Colonic mucosa (tissue), 4 donors: ENCODE results near the gene RORB. TPM values are rescaled to one million over a fixed set of nuclear protein-coding genes. Genes with fewer than 3 reads are reported as not detected.

Experiments used
- DNase-seq: peaks from one replicate; pipeline ENCODE4 v3.0.0-alpha.2; 2020
- H3K27ac ChIP-seq: fragments of 200-600 bp; one replicate; pipeline ENCODE4 v1.8.0; 2021
- H3K27me3 ChIP-seq: fragments of 200-600 bp; one replicate; pipeline ENCODE4 v1.8.0; 2021
- H3K36me3 ChIP-seq: fragments of 200-600 bp; one replicate; pipeline ENCODE4 v1.8.0; 2021
- H3K4me1 ChIP-seq: fragments of 200-600 bp; one replicate; pipeline ENCODE4 v1.8.0; 2021; ENCODE audit warnings: mild to moderate bottlenecking
- H3K4me3 ChIP-seq: fragments of 200-600 bp; one replicate; pipeline ENCODE4 v1.8.0; 2021
- H3K9ac ChIP-seq, 2 donors: one replicate each; pipeline ENCODE4 v1.7.0; 2013; ENCODE audit warnings: control low read depth in 2 of 2, low read depth in 2 of 2, low read length in 2 of 2
- H3K9me3 ChIP-seq: fragments of 200-600 bp; one replicate; pipeline ENCODE4 v1.8.0; 2021
- intact Hi-C: fragments of 100-400 bp; cut with DNase I; formaldehyde crosslinking; loops from one replicate; pipeline ENCODE4 v1.14.1; 2022
- total RNA-seq, 2 donors: library from RNA; stranded (reverse); fragmentation: NEBNext Ultra II Directional in 1 of 2; extraction: Animal tissue kit (Norgen Biotek cat#: 25700) in 1 of 2; gene quantifications; one replicate each; pipeline ENCODE4 v1.2.1, GENCODE V29; 2021
- TF ChIP-seq, protein P1 (sequence below): fragments of 200-600 bp; IDR thresholded peaks from one replicate; pipeline ENCODE4 v1.8.0; 2022; ENCODE audit warnings: antibody characterized with exemption, mild to moderate bottlenecking
- donor health status: healthy.
- donor health status: DM: no; HTN: no; CAD: no.
- donor health status: DM: no; HTN: no; CAD: no.

Gene RORB
- total RNA-seq, 2 donors from 2014 or later = 0.13 to 0.15 TPM

DNA sequence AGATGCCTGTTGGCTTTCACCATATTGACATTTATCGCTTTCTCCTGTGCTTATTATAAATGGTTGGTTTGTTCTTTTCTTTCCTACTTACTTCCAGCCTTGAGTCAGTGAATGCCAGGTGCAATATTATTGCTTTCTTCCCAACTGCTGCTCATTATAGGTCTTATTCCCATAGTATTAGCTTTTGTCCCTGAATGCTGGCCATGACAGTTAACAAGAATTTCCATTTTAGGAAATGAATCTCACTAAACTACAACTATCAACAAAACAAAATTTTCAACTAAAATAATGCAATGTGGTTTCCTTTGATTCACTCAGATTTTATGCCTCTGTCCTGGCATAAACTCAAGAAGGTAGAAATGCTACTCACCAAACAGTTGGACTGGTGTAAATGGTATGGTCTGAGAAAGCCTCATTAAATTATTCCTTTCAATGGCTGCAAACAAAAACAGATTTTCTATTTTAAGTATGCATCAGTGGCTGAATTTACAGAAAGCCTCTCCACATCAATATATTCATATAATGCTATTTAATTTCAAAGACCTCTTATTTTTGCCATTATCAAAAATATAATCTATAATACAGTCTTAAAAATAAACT, 245.2 kb downstream of the RORB start:
- no peak for DNase-seq
- Histone ChIP-seq H3K27ac (no peak overlapping the region), H3K9me3 (no peaks in the 10 kb centered on the region), H3K4me1 (no peaks in the 10 kb centered on the region), H3K4me3 (no peak overlapping the region), H3K27me3 (peaks cover 4% of the 10 kb centered on the region), H3K36me3 (no peaks in the 10 kb centered on the region), H3K9ac (no peak overlapping the region)
- intact Hi-C loops = loop anchor here (5.0 kb wide), 1 partner anchor 160 kb away; no protein-coding TSS in a partner anchor
- TF ChIP-seq, protein P1, sequence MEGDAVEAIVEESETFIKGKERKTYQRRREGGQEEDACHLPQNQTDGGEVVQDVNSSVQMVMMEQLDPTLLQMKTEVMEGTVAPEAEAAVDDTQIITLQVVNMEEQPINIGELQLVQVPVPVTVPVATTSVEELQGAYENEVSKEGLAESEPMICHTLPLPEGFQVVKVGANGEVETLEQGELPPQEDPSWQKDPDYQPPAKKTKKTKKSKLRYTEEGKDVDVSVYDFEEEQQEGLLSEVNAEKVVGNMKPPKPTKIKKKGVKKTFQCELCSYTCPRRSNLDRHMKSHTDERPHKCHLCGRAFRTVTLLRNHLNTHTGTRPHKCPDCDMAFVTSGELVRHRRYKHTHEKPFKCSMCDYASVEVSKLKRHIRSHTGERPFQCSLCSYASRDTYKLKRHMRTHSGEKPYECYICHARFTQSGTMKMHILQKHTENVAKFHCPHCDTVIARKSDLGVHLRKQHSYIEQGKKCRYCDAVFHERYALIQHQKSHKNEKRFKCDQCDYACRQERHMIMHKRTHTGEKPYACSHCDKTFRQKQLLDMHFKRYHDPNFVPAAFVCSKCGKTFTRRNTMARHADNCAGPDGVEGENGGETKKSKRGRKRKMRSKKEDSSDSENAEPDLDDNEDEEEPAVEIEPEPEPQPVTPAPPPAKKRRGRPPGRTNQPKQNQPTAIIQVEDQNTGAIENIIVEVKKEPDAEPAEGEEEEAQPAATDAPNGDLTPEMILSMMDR = no peak
